HFFc6 (cell line): ENCODE data around the gene MYF6. TPM values are rescaled to one million over a fixed set of nuclear protein-coding genes. Genes with fewer than 3 reads are reported as not detected.

ENCODE experiments used
- DNase-seq: peaks from one replicate; pipeline ENCODE4 v3.0.0-alpha.2; 2018
- H3K27ac Mint-ChIP-seq: 2 replicates; pipeline ENCODE4 v1.8.0; 2020; ENCODE audit warnings: mild to moderate bottlenecking, mixed read lengths
- H3K27me3 Mint-ChIP-seq: 2 replicates; pipeline ENCODE4 v1.8.0; 2021; ENCODE audit warnings: mild to moderate bottlenecking, moderate library complexity, mixed read lengths; ENCODE audit not compliant: insufficient read depth
- H3K36me3 Mint-ChIP-seq: 2 replicates; pipeline ENCODE4 v1.8.0; 2021; ENCODE audit warnings: low read depth, mixed read lengths
- H3K4me1 Mint-ChIP-seq: 2 replicates; pipeline ENCODE4 v1.8.0; 2020; ENCODE audit warnings: low read depth, mixed read lengths
- H3K4me3 Mint-ChIP-seq: 2 replicates; pipeline ENCODE4 v1.8.0; 2020; ENCODE audit warnings: mild to moderate bottlenecking, moderate library complexity, mixed read lengths
- H3K9me3 Mint-ChIP-seq: 2 replicates; pipeline ENCODE4 v1.8.0; 2020; ENCODE audit warnings: mild to moderate bottlenecking, mixed read lengths
- total RNA-seq, 6 experiments: library from RNA; stranded (reverse); fragmentation: NEBNext Ultra II Directional; extraction: Animal tissue kit (Norgen Biotek cat#: 25700); gene quantifications; 2 replicates in 1 of 6; 3 replicates in 5 of 6; pipeline ENCODE4 v1.2.3, GENCODE V29; 2021
- TF ChIP-seq, protein P1 (sequence below): fragments of 200-600 bp; sonication (generic); IDR thresholded peaks from 2 replicates; pipeline ENCODE4 v1.5.0; 2021; ENCODE audit warnings: antibody characterized with exemption, mild to moderate bottlenecking

The MYF6 gene
- total RNA-seq, 6 experiments from 2014 or later, result not detected

DNA sequence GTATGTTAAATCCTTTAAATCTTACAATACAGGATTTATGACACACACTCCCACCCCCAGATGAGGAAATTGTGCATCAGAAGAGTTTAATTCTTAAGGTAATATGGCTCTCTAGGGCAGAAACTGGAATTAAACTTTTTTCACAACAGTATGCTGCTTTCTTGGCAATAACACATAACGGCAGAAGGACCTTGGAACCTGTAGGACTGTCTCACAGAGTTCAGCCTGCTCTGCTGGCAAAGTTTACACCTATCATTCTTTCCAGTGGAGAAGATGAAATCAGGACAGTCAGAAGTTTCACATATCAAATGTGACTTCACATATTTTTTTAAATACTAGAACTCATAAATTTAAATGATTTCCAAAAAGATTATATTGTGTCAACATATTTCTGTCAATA is 30.6 kb upstream of the MYF6 start:
- Mint-ChIP-seq H3K27ac (no peak overlapping the region), H3K36me3 (no peaks in the 10 kb centered on the region), H3K4me3 (no peak overlapping the region), H3K9me3 (no peaks in the 10 kb centered on the region), H3K4me1 (peaks cover 23% of the 10 kb centered on the region), H3K27me3 (no peaks in the 10 kb centered on the region)
- TF ChIP-seq, protein P1, sequence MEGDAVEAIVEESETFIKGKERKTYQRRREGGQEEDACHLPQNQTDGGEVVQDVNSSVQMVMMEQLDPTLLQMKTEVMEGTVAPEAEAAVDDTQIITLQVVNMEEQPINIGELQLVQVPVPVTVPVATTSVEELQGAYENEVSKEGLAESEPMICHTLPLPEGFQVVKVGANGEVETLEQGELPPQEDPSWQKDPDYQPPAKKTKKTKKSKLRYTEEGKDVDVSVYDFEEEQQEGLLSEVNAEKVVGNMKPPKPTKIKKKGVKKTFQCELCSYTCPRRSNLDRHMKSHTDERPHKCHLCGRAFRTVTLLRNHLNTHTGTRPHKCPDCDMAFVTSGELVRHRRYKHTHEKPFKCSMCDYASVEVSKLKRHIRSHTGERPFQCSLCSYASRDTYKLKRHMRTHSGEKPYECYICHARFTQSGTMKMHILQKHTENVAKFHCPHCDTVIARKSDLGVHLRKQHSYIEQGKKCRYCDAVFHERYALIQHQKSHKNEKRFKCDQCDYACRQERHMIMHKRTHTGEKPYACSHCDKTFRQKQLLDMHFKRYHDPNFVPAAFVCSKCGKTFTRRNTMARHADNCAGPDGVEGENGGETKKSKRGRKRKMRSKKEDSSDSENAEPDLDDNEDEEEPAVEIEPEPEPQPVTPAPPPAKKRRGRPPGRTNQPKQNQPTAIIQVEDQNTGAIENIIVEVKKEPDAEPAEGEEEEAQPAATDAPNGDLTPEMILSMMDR, result no peak
- no peak for DNase-seq

DNA sequence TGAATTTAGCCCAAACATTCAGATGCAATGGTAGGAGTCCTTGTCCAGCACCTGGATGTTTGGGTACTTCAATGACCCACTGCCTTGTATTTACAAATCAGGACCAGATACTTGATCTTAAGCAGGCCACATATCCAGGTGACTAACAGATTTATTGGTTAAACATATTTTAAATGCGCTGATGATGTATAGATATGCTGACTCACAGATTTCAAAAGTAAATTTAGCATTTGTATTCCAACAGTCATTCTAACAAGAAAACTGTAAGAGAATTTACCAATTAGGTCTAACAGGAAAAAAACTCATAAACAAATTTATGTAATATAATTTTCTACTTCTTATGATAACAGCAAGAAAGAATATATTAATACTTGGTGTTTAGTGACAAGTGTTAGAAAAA is 29.4 kb upstream of the MYF6 start:
- no peaks in the 10 kb centered on the region for H3K9me3 Mint-ChIP-seq
- no peak overlapping the region for H3K4me3 Mint-ChIP-seq
- DNase-seq, result no peak
- TF ChIP-seq, protein P1, result no peak
- no peak overlapping the region for H3K27ac Mint-ChIP-seq
- no peaks in the 10 kb centered on the region for H3K27me3 Mint-ChIP-seq
- H3K4me1 Mint-ChIP-seq, result peaks cover 20% of the 10 kb centered on the region
- H3K36me3 Mint-ChIP-seq, result no peaks in the 10 kb centered on the region

DNA sequence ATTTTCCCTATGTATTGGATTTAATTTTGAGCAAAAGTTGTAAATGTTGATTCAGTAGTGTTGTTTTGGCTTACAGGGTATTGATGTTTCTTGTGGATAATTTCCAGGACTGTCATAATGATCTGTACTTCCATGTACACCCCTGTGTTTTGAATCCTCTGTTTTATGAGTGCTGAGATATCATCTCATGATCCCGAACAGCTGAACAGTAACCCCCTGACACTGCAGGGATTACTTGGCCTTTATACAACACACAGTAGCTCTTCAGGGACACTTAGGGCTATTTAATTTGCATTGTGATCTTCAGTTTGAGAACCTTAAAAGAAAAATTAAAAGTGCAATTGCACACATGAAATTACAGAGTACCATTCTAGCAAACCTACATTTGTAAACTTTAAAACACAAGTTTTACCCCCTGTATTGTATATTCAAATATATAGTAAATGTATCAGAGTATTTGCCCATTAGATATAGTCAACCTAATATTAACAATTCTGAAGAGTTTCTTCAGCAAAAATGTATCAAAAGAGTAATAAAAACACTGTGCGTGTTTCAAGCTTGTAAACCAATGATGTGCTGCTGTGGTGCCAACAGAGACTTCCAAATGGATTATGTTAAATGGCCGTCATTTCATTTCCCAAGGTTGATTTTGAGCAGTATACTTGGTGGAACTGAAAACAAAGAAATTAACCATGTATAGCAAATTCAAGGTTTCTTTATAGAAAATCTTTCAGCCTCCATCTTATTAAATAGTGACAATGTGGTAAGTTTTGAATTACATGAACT is 27.9 kb upstream of the MYF6 start:
- no peak overlapping the region for H3K27ac Mint-ChIP-seq
- no peaks in the 10 kb centered on the region for H3K36me3 Mint-ChIP-seq
- H3K4me1 Mint-ChIP-seq, result peaks cover 16% of the 10 kb centered on the region
- no peaks in the 10 kb centered on the region for H3K27me3 Mint-ChIP-seq
- no peak overlapping the region for H3K4me3 Mint-ChIP-seq
- no peak for DNase-seq
- TF ChIP-seq, protein P1, result no peak
- H3K9me3 Mint-ChIP-seq, result no peaks in the 10 kb centered on the region

DNA sequence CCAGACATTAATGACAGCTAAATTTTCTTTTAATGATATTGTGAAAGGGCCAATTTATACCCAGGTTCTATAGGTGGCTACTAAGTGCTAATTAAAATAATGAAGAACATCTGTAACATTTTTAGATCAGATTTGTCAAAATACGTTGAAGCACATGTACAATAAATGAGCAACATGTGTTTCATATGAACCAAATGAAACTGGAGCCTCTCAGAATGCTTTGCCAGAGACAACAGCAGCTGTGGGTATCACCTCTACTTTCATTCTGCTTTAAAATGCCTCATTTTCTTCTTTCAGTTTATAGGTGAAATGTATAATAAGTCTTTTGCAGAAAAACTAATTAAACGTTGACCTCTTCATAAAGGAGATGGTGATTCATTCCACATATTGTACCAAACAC is 26.1 kb upstream of the MYF6 start:
- H3K9me3 Mint-ChIP-seq, result no peaks in the 10 kb centered on the region
- H3K4me3 Mint-ChIP-seq, result no peak overlapping the region
- no peak for DNase-seq
- TF ChIP-seq, protein P1, result no peak
- H3K27me3 Mint-ChIP-seq, result no peaks in the 10 kb centered on the region
- no peaks in the 10 kb centered on the region for H3K36me3 Mint-ChIP-seq
- H3K27ac Mint-ChIP-seq, result no peak overlapping the region
- peaks cover 6% of the 10 kb centered on the region; the same call in 1 of the 2 replicates for H3K4me1 Mint-ChIP-seq

DNA sequence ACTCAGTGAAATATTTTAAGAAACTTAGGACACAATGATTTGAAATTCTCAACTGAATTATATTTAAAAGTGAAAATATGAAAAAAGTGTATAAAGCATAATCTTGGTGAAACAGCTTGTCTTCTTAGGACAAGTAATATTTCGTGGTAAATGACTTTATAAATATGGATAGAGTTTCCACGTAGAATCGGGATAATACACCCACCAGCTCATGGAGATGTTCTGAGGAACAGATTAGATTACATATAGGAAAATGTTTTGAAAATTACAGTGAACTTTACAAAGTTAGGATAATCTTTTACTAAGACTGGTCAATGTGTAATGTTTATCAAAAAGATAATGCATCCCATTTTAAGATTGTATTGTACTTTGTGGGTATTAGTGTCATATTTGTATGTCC is 25.6 kb upstream of the MYF6 start:
- no peak overlapping the region for H3K4me3 Mint-ChIP-seq
- H3K36me3 Mint-ChIP-seq, result no peaks in the 10 kb centered on the region
- no peaks in the 10 kb centered on the region for H3K27me3 Mint-ChIP-seq
- peaks cover 6% of the 10 kb centered on the region; the same call in 1 of the 2 replicates for H3K4me1 Mint-ChIP-seq
- TF ChIP-seq, protein P1, result no peak
- H3K9me3 Mint-ChIP-seq, result no peaks in the 10 kb centered on the region
- H3K27ac Mint-ChIP-seq, result no peak overlapping the region
- no peak for DNase-seq
